ENCODE results near the gene SLC2A11.
"Not testable (repeated sequence)": the region's sequence is repeated elsewhere in the genome, so short reads cannot be mapped to it uniquely, and the experiment has no call there.

The SLC2A11 gene

GRCh38 chr22:23891726-23892125 is 34.1 kb downstream of the SLC2A11 start:
- no peak for DNase-seq (ENCODE audit: low spot score)

DNA sequence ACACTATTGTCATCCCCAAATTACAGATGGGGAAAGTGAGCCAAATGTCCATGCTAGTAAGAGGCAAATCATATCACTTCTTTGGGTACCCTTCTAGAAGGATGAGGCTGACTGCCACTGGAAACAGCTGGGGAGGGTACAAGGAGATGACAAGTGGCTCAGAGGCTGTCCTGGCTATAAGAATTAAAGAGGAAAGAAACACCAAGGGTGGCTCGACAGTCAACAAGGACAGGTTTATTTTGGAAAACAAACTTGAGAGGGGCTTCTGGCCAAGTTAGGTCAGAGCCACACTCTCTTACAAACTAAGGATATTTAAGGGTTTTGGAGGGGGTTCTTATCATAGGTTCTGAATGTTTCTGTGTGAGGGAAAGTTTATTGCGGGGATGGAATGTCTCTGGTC is 34.5 kb downstream of the SLC2A11 start:
- no peak for DNase-seq (ENCODE audit: low spot score)

DNA sequence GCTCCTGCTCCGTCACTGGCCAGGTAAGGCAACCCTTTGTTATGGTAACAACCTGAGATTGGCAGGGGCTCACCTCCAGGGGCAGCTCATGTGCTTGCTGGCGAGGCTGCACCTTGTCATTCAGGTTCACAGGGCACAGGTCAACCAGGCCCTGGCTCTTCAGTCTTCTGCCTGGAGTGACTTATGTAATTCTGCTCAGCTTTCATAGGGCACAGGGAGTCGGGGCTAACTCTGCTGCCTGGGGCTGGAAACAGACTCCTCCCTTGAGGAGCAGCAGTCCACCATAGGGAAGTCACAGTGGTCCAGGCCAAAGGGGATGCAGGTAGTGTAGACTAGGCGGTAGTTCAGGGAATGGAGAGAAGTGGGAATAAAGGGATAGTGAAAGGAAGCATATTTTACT is 35.0 kb downstream of the SLC2A11 start:
- no peak for DNase-seq (ENCODE audit: low spot score)

DNA sequence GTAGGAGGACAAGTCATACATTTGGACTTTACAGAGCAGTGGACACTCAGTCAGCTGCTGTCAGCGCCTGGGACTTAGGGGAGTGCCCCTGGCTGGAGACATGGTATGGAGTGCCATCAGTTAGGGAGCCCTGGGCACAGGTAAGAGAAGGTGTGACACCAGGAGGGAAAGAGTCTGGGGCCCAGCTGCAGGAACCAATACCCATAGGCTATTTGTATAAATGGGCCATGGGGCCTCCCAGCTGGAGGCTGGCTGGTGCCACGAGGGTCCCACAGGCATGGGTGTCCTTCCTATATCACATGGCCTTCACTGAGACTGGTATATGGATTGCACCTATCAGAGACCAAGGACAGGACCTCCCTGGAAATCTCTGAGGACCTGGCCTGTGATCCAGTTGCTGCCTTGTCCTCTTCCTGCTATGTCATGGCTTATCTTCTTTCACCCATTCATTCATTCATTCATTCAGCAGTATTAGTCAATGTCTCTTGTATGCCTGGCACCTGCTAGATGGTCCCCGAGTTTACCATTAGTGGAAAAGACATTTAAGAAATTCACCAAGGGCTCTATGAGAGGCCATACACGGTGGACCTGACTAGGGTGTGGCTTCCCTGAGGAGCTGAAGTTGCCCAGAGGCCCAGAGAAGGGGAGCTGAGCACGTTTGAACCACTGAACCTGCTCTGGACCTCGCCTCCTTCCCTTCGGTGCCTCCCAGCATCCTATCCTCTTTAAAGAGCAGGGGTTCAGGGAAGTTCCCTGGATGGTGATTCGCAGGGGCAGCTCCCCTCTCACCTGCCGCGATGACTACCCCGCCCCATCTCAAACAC is 35.7 kb downstream of the SLC2A11 start:
- DNase-seq (ENCODE audit: low spot score): no peak

GRCh38 chr22:23893945-23894709 is 36.5 kb downstream of the SLC2A11 start, which contains the start of gene MIF:
MIF (plus strand) TSS chr22:23894383; CDS start chr22:23894475, 92 bp downstream.
- DNase-seq (ENCODE audit: low spot score): peak; percentile 98

DNA sequence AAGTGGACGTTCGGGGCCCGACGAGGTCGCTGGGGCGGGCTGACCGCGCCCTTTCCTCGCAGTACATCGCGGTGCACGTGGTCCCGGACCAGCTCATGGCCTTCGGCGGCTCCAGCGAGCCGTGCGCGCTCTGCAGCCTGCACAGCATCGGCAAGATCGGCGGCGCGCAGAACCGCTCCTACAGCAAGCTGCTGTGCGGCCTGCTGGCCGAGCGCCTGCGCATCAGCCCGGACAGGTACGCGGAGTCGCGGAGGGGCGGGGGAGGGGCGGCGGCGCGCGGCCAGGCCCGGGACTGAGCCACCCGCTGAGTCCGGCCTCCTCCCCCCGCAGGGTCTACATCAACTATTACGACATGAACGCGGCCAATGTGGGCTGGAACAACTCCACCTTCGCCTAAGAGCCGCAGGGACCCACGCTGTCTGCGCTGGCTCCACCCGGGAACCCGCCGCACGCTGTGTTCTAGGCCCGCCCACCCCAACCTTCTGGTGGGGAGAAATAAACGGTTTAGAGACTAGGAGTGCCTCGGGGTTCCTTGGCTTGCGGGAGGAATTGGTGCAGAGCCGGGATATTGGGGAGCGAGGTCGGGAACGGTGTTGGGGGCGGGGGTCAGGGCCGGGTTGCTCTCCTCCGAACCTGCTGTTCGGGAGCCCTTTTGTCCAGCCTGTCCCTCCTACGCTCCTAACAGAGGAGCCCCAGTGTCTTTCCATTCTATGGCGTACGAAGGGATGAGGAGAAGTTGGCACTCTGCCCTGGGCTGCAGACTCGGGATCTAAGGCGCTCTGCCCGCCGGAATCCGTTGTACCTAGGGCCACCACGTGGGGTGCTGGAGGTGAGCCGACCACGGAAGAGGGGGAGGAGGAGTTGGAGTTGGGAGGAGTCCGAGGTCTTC is 37.3 kb downstream of the SLC2A11 start:
- DNase-seq (ENCODE audit: low spot score): peak; percentile 85

DNA sequence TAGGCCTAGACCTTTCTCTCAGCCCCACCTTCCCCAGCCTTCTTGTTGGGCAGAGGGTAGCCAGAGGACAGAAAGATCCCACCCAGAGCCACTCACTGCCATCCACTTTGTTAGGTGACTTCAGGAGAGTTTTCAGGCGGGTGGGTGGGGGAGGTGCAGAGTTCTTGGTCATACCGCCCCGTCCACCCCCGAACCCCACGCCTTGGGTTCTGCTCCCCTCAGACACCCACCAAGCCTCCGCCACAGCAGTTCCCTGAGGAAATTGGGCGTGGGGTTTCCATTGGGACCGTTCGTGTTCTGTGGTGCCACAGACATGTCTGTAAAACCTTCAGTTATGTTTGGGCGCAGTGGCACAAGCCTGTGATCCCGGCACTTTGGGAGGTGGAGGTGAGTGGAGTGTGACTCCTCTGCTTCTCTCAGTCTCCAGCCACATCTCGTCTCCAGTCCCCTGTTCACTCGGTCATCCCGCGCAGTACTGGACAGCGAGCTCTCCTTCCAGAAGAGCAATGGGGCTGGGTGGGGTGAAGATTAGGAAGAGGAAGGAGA is 38.0 kb downstream of the SLC2A11 start:
- no peak for DNase-seq (ENCODE audit: low spot score)

DNA sequence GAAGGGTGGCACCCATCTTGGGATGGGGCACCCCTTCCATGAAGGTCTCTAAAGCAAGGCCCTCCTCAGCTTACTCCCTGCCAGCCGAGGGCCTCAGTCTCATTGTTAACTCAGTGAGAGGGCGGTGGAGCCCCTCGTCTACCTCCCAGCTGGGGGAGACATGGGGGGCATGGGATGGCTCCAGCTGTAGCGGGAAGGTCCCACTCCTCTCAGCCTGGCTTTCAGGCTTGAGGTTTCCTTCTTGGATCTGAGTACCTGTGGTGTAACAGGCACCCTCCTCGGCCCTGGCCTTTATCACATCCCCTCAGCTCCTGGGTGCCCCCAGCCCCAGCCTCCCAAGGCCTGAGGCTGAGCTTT is 38.5 kb downstream of the SLC2A11 start:
- DNase-seq (ENCODE audit: low spot score): no peak

- no peak for DNase-seq (ENCODE audit: low spot score)
These were observed 39.0 kb downstream of the SLC2A11 start for GRCh38 chr22:23896523-23897186.

GRCh38 chr22:23897320-23897719 is 39.6 kb downstream of the SLC2A11 start:
- DNase-seq (ENCODE audit: low spot score): no peak

- no peak for DNase-seq (ENCODE audit: low spot score)
These were observed 40.6 kb downstream of the SLC2A11 start for GRCh38 chr22:23898006-23898974.

DNA sequence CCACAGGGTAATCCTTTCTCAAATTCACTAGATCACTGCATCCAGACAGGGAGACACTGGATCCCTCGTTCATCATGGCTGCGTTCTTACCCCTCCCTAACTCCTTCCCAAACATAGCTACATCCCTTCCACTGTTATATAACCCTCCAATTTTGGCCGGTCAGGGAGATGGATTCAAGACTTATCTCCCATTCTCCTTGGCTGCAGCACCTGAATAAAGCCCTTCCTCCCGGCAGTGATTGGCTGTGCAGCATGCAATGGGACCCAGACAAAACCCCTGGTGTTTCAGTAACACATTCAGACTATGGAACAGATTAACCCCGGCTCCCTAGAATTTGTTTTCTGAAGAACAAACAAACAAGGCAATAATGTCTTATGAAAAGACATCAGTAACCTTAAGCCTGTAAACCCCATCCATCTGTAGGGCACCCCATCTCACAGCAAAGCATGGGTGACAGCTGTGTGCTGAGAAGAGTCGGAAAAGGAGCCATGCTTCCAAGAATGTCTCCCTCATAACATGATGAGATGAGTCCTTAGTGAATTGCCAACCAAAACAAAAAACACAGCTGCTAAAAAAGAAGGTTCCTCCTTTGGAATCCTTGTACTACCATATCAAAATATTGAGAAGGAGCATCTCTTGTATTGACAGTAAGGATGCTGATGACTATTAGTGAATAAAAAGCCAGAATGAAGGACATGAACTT is 41.5 kb downstream of the SLC2A11 start:
- DNase-seq (ENCODE audit: low spot score): no peak

DNA sequence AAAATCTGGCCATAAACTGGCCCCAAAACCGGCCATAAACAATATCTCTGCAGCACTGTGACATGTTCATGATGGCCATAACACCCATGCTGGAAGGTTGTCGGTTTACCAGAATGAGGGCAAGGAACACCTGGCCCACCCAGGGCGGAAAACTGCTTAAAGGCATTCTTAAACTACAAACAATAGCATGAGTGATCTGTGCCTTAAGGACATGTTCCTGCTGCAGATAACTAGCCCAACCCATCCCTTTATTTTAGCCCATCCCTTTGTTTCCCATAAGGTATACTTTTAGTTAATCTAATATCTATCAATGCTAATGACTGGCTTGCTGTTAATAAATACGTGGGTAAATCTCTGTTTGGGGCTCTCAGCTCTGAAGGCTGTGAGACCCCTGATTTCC is 42.6 kb downstream of the SLC2A11 start:
- DNase-seq (ENCODE audit: low spot score): not testable (repeated sequence)

DNA sequence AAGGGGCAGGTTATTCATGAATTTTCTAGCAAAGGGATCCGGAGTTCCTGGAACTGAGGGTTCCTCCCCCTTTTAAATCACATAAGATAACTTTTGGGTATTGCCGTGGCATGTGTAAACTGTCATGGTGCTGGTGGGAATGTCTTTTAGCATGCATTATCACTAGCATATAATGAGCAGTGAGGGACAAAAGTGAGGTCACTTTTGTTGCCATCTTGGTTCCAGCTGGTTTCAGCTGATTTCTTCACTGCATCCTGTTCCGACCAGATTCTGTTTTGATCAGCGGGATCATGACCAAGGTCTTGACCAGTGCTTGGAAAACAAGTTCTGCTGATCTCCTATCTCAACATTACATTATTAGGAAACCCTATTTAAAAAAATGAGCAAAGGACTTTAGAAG is 43.9 kb downstream of the SLC2A11 start:
- DNase-seq (ENCODE audit: low spot score): no peak

DNA sequence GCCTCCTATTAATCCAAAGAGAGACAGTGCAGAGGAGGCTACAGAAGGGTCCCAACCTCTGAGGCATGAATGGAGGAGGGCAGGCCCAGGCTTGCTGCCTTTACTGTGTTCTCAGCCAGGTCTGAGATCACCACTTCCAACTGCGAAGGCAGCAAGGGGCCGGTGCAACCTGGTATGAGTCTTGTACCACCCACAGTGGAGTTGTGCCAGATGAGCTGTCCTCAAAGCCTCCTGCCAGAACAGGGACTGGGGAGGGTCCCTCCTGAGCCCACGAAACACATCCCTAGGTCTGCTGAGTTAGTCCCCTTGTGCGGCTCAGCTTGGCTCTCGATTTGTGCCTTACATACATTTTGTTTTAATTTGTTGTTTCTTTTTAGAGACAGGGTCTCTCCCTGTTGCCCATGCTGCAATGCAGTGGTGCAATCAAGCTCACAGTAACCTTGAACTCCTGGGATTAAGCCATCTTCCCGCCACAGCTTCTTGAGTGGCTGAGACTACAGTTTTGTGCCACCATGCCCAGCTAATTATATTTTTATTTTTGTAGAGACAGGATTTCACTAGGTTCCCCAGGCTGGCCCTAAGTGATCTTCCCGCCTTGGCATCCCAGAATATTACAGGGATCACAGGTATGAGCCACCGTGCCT is 45.8 kb downstream of the SLC2A11 start:
- no peak for DNase-seq (ENCODE audit: low spot score)

GRCh38 chr22:23904573-23905254 is 47.0 kb downstream of the SLC2A11 start:
- DNase-seq (ENCODE audit: low spot score): no peak

- DNase-seq (ENCODE audit: low spot score): no peak
These were observed 49.0 kb downstream of the SLC2A11 start for GRCh38 chr22:23906641-23907040.

DNA sequence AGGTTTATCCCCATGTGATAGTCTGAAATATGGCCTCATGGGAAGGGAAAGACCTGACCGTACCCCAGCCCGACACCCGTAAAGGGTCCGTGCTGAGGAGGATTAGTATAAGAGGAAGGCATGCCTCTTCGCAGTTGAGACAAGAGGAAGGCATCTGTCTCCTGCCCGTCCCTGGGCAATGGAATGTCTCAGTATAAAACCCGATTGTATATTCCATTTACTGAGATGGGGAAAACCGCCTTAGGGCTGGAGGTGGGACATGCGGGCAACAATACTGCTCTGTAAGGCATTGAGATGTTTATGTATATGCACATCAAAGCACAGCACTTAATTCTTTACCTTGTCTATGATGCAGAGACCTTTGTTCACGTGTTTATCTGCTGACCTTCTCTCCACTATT is 49.7 kb downstream of the SLC2A11 start:
- DNase-seq (ENCODE audit: low spot score): not testable (repeated sequence)
